GM18870 (cell line): ENCODE results near the gene PGRMC2.

Experiments used
- ATAC-seq: cut with Tn5 transposase; IDR thresholded peaks from one replicate; pipeline ENCODE4 v1.9.1; 2021; ENCODE audit warnings: moderate library complexity; ENCODE audit not compliant: unreplicated experiment

PGRMC2 gene

DNA sequence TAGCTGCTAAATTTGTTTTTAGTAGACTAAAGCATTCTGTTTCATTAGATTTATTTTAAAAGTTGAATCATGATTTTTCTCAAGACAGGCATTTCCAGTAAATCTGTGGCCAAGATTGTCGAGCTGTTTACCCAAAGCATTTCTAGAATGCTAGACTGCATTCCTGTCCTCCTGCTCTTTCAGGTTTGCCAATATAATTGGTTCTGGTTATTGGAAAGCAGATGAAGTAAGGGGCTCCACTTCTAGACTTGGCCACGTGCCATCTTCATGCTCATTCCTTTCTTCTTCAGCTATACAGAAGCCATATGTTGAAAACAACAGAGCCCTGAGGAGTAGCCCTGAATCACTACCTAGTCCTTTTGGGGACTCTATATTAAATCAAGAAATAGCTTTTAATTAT is 62.5 kb downstream of the PGRMC2 start:
- ATAC-seq, result no peak

- no peak for ATAC-seq
Observed at GRCh38 chr4:128221586-128221985, 66.0 kb downstream of the PGRMC2 start.

DNA sequence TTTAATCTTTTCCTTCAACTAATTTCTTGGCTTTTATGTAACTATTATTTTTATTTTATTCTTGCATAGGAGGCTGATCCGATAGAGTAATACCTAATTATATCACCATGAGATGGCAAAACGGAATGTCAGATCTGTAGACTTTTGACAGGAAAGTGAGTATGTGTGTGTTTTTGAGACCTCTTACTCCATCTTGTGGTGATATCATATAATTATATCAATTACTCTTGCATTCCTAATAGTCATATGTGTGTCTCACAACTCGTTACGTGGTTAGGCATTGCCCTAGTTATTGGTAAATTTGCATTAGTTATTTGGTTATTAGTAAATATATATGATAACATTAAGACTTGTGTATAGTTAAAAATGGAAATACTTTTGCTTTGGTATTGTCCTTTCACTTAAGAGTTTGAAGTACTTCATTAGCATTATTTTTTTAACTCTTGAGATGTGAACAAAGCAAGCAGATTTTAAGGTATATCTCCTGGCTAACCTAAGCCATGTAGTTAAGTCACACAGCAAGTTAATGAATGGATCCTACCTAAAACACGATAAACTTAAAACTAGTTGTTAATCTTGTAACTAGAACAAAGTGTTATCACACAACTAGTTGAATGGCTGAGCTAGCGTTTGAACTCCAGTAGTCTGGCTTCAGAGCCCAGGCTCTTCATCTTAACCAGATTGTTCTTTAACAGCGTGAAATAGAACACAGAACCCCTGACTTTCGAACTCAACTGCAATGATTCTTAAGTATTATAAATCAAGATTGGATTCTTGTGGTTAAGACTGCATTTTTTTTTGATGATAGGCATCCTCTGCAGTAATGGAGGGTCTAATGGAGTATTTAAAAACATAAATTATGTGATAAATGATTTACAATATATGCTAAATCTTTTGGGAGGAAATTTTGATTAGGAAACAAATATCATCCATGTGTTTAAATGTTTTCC is 67.1 kb downstream of the PGRMC2 start:
- ATAC-seq, result peak; percentile 79
